HepG2 (cell line): ENCODE results near the gene HERC6. TPM values are rescaled to one million over a fixed set of nuclear protein-coding genes. Genes with fewer than 3 reads are reported as not detected.

Experiments used
- DBP ChIP-seq: sonication (generic); formaldehyde crosslinking; IDR thresholded peaks from 2 replicates; pipeline ENCODE4 v1.4.0; 2020; ENCODE audit warnings: missing genetic modification reagents; ENCODE audit errors: not compliant biosample characterization
- MAZ ChIP-seq, 2 experiments: sonication (generic) in 1 of 2; formaldehyde crosslinking in 1 of 2; IDR thresholded peaks; 2 replicates each; pipeline versions ENCODE4 v1.5.0 to v1.6.1; 2012 to 2020; ENCODE audit warnings: low read depth in 2 of 2, mild to moderate bottlenecking in 2 of 2, borderline replicate concordance in 1 of 2, improper control_type of control experiment in 1 of 2, low read length in 1 of 2, missing genetic modification reagents in 1 of 2, moderate library complexity in 1 of 2
- NAIF1 ChIP-seq: sonication (generic); formaldehyde crosslinking; IDR thresholded peaks from 2 replicates; pipeline ENCODE4 v1.5.0; 2020; ENCODE audit warnings: mild to moderate bottlenecking, missing genetic modification reagents, borderline replicate concordance
- ZBTB14 ChIP-seq: sonication (generic); formaldehyde crosslinking; IDR thresholded peaks from 2 replicates; pipeline ENCODE4 v1.4.0; 2020; ENCODE audit warnings: missing genetic modification reagents
- ZNF12 ChIP-seq: sonication (generic); formaldehyde crosslinking; IDR thresholded peaks from 2 replicates; pipeline ENCODE4 v1.5.0; 2020; ENCODE audit warnings: missing genetic modification reagents
- ZNF350 ChIP-seq: sonication (generic); formaldehyde crosslinking; IDR thresholded peaks from 2 replicates; pipeline ENCODE4 v1.4.0; 2020; ENCODE audit warnings: mild to moderate bottlenecking, low read depth, missing genetic modification reagents, borderline replicate concordance
- ZNF562 ChIP-seq: sonication (generic); formaldehyde crosslinking; IDR thresholded peaks from 2 replicates; pipeline ENCODE4 v1.8.0; 2022; ENCODE audit warnings: missing genetic modification reagents, borderline replicate concordance
- ZNF777 ChIP-seq: sonication (generic); formaldehyde crosslinking; IDR thresholded peaks from 2 replicates; pipeline ENCODE4 v1.4.0; 2020; ENCODE audit warnings: missing genetic modification reagents
- ZNF800 ChIP-seq: sonication (generic); formaldehyde crosslinking; IDR thresholded peaks from 2 replicates; pipeline ENCODE4 v1.4.0; 2020; ENCODE audit warnings: missing genetic modification reagents
- polyA plus RNA-seq, 8 experiments: library from polyadenylated mRNA; depleted of rRNA in 3 of 8; stranded (reverse) in 7 of 8; unstranded in 1 of 8; fragments of >200 nt; fragmentation: Illumina TruSeq in 4 of 8; extraction: Trizol in 4 of 8; gene quantifications; 2 replicates each; pipeline versions ENCODE4 v1.2.1 to v1.2.3, GENCODE V29; 2011 to 2016; ENCODE audit warnings: low read depth in 4 of 8, missing spikeins in 1 of 8, mixed read lengths in 1 of 8; ENCODE audit not compliant: insufficient read depth in 1 of 8
- total RNA-seq, 5 experiments: library from RNA; depleted of rRNA; stranded (reverse); fragments of >200 nt; fragmentation: Illumina TruSeq; extraction: Trizol; gene quantifications; 2 replicates each; pipeline ENCODE4 v1.2.3, GENCODE V29; 2016; ENCODE audit warnings: low read depth in 1 of 5
- TF ChIP-seq, protein P1 (sequence below): sonication (generic); formaldehyde crosslinking; IDR thresholded peaks from 2 replicates; pipeline ENCODE4 v1.5.1; 2020; ENCODE audit warnings: mild to moderate bottlenecking, missing genetic modification reagents, moderate library complexity
- TF ChIP-seq, protein P2 (sequence below), 2 experiments: sonication (generic) in 1 of 2; formaldehyde crosslinking in 1 of 2; IDR thresholded peaks; 2 replicates each; pipeline versions ENCODE4 v1.4.0 to v1.6.1; 2018 to 2020; ENCODE audit warnings: missing genetic modification reagents in 2 of 2, borderline replicate concordance in 1 of 2, low read depth in 1 of 2, mild to moderate bottlenecking in 1 of 2, missing biosample characterization in 1 of 2

Gene HERC6
- total and polyA plus RNA-seq, 2 of the 13 experiments (the other 11 are each of a cell fraction or from before 2014, with no cell fraction given), result 0.50 to 2.0 TPM

DNA sequence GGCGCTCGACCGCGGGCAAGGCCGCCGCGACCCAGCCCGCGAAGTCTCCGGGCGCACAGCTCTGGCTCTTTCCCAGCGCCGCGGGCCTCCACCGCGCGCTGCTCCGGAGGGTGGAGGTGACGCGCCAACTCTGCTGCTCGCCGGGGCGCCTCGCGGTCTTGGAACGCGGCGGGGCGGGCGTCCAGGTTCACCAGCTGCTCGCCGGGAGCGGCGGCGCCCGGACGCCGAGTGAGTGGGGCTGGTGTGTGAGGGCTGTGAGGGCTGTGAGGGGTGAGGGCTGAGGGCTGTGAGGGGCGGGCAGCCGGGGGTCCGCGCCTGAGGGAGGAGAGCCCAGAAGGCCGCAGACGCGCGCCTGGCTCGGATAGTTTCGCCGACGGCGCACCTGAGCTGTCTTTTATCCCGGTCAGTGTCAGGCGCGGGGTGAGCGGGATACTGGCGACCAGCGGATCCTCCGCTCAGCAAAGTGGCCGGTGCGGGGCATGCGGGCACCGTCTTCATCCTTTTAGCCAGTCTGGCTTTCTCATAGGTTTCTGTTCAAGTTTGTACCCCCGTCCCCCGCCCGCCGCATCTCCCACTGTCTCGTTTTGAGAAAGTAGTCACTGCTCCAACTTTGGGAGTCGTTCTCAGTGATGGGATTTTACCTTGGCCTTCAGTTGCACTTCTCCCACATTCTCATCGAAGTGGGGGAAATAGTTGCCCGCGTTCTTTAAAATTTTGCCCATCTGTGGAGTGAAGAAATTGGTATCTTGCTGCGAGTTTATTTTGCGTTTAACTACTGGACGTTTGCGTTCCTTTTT, 78.9 kb downstream of the HERC6 start (continued):
- TF ChIP-seq, protein P1, sequence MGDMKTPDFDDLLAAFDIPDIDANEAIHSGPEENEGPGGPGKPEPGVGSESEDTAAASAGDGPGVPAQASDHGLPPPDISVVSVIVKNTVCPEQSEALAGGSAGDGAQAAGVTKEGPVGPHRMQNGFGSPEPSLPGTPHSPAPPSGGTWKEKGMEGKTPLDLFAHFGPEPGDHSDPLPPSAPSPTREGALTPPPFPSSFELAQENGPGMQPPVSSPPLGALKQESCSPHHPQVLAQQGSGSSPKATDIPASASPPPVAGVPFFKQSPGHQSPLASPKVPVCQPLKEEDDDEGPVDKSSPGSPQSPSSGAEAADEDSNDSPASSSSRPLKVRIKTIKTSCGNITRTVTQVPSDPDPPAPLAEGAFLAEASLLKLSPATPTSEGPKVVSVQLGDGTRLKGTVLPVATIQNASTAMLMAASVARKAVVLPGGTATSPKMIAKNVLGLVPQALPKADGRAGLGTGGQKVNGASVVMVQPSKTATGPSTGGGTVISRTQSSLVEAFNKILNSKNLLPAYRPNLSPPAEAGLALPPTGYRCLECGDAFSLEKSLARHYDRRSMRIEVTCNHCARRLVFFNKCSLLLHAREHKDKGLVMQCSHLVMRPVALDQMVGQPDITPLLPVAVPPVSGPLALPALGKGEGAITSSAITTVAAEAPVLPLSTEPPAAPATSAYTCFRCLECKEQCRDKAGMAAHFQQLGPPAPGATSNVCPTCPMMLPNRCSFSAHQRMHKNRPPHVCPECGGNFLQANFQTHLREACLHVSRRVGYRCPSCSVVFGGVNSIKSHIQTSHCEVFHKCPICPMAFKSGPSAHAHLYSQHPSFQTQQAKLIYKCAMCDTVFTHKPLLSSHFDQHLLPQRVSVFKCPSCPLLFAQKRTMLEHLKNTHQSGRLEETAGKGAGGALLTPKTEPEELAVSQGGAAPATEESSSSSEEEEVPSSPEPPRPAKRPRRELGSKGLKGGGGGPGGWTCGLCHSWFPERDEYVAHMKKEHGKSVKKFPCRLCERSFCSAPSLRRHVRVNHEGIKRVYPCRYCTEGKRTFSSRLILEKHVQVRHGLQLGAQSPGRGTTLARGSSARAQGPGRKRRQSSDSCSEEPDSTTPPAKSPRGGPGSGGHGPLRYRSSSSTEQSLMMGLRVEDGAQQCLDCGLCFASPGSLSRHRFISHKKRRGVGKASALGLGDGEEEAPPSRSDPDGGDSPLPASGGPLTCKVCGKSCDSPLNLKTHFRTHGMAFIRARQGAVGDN (CRISPR knock-in tag), result peak; percentile 56; the same call in 1 of the 2 replicates
- TF ChIP-seq ZNF800, result peak; percentile 62; the same call in 1 of the 2 replicates
- TF ChIP-seq ZNF12 (CRISPR knock-in tag), result no peak
- no peak for TF ChIP-seq ZNF562
- TF ChIP-seq ZNF777, result peak; percentile 92
- TF ChIP-seq MAZ (IDR thresholded peaks at IDR 0.05; ENCODE audit: borderline replicate concordance, low read depth, low read length), result no peak
- TF ChIP-seq MAZ (CRISPR knock-in tag; IDR thresholded peaks at IDR 0.05; ENCODE audit: low read depth), result peak; percentile 53; the same call in 1 of the 2 replicates
- TF ChIP-seq ZBTB14 (CRISPR knock-in tag), result no peak
- TF ChIP-seq DBP (CRISPR knock-in tag), result no peak
- TF ChIP-seq ZNF350 (CRISPR knock-in tag), result no peak
- TF ChIP-seq NAIF1, result no peak
- TF ChIP-seq, protein P2, sequence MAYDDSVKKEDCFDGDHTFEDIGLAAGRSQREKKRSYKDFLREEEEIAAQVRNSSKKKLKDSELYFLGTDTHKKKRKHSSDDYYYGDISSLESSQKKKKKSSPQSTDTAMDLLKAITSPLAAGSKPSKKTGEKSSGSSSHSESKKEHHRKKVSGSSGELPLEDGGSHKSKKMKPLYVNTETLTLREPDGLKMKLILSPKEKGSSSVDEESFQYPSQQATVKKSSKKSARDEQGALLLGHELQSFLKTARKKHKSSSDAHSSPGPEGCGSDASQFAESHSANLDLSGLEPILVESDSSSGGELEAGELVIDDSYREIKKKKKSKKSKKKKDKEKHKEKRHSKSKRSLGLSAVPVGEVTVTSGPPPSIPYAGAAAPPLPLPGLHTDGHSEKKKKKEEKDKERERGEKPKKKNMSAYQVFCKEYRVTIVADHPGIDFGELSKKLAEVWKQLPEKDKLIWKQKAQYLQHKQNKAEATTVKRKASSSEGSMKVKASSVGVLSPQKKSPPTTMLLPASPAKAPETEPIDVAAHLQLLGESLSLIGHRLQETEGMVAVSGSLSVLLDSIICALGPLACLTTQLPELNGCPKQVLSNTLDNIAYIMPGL (CRISPR knock-in tag; IDR thresholded peaks at IDR 0.05; ENCODE audit: borderline replicate concordance in 1 of 2, low read depth in 1 of 2), result 0 out of 4 replicates have a peak, but pooled peaks of 1 of the 2 experiments have one; percentile 17
